HFF-Myc (cell line): ENCODE results near the gene NINJ2.

ENCODE experiments used
- DNase-seq: peaks from one replicate; pipeline ENCODE4 v3.0.0-alpha.2; 2011; ENCODE audit warnings: low read depth; ENCODE audit errors: extremely low read depth
- H3K4me3 ChIP-seq: replicated peaks from 2 replicates; pipeline ENCODE4 v1.5.1; 2011; ENCODE audit warnings: low read depth, mild to moderate bottlenecking, control low read depth, low read length
- TF ChIP-seq, protein P1 (sequence below): IDR thresholded peaks from 2 replicates; pipeline ENCODE4 v1.5.1; 2012; ENCODE audit warnings: mild to moderate bottlenecking, low read depth, low read length, control low read depth; ENCODE audit errors: missing control alignments

Gene NINJ2

GRCh38 chr12:570921-571794, 92.1 kb downstream of the NINJ2 start:
- DNase-seq, result no peak
- TF ChIP-seq, protein P1, sequence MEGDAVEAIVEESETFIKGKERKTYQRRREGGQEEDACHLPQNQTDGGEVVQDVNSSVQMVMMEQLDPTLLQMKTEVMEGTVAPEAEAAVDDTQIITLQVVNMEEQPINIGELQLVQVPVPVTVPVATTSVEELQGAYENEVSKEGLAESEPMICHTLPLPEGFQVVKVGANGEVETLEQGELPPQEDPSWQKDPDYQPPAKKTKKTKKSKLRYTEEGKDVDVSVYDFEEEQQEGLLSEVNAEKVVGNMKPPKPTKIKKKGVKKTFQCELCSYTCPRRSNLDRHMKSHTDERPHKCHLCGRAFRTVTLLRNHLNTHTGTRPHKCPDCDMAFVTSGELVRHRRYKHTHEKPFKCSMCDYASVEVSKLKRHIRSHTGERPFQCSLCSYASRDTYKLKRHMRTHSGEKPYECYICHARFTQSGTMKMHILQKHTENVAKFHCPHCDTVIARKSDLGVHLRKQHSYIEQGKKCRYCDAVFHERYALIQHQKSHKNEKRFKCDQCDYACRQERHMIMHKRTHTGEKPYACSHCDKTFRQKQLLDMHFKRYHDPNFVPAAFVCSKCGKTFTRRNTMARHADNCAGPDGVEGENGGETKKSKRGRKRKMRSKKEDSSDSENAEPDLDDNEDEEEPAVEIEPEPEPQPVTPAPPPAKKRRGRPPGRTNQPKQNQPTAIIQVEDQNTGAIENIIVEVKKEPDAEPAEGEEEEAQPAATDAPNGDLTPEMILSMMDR, result no peak
- H3K4me3 ChIP-seq, result peak overlapping the region; percentile 63

- no peak for DNase-seq
Measured at GRCh38 chr12:570435-570920, 92.8 kb downstream of the NINJ2 start.

GRCh38 chr12:569803-570434, 93.3 kb downstream of the NINJ2 start:
- TF ChIP-seq, protein P1, result peak; percentile 86
- no peak for DNase-seq
- peak overlapping the region; percentile 63 for H3K4me3 ChIP-seq

More at GRCh38 chr12:570435-570920, 92.8 kb downstream of the NINJ2 start:
- TF ChIP-seq, protein P1, result no peak
- H3K4me3 ChIP-seq, result peak overlapping the region; percentile 63

DNA sequence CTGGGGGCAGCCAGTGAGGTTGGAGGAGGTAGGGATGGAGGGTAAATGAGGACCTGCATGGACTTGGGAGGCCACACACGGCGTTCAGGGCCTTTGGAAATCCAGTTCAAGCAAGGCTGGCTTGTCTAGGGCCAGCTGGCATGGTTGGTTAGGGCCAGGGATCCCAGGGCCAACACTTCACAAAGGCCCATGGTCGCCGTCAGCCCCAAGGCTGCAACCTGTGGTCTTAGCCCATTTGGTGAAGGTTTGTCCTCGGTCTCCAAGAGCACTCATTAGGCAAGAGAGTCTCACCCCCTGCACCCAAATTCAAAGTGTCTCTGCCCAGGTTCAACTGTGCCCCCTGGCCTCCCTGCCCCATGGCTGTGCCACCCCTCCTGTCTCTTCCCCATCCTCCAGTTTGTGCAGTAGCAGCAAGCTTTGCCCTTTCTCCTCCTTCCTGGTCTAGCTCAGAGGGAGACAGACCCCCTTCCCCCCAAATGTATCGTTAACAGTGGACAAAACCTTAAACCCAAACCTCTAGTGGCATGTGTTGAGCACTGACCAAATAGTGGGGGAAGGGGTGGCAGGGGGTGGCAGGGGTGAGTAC, 94.1 kb downstream of the NINJ2 start:
- no peak overlapping the region for H3K4me3 ChIP-seq
- TF ChIP-seq, protein P1, result no peak
- no peak for DNase-seq

GRCh38 chr12:568486-568885, 94.8 kb downstream of the NINJ2 start:
- no peak for DNase-seq
- TF ChIP-seq, protein P1, result no peak
- no peak overlapping the region for H3K4me3 ChIP-seq

GRCh38 chr12:565589-566105, 97.6 kb downstream of the NINJ2 start:
- TF ChIP-seq, protein P1, result no peak
- no peak for DNase-seq
- no peak overlapping the region for H3K4me3 ChIP-seq
